OCI-LY3 (cell line): ENCODE data around the gene MSL1.

Source experiments
- CTCF ChIP-seq: fragments of 200-600, 300-600 bp; sonication (generic); IDR thresholded peaks from 2 replicates; pipeline ENCODE4 v1.5.1; 2014; ENCODE audit warnings: antibody characterized with exemption, low read length, low read depth
- EZH2phosphoT487 ChIP-seq: fragments of 200-600 bp; shearing (Covaris generic); IDR thresholded peaks from 2 replicates; pipeline ENCODE4 v1.6.1; 2018; ENCODE audit warnings: antibody characterized with exemption, mixed run types, low read depth

- no peak for TF ChIP-seq EZH2phosphoT487
- no peak for TF ChIP-seq CTCF
These were observed 20.2 kb upstream of the MSL1 start for GRCh38 chr17:40101367-40102210.
